ENCODE data around the gene WDR19.
"Not testable (repeated sequence)": the region's sequence is repeated elsewhere in the genome, so short reads cannot be mapped to it uniquely, and the experiment has no call there.

The WDR19 gene

DNA sequence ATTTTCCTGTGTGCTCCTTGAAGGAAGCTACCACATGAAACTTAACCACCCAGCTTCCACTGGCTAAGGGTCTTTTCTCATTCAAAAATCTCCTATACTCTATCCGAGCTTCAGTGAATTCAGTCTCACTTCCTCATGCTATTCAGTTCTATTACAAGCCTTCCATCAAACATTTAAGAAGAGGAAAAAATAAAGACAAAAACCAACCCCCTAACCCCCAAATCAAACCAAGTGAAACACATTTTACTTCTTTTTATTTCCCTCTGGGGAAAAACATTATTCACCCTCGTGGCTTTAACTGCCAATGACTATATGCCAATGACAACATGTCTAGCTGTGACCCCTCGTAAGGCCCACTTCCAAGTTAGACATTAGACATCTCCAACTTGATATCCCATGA is 16.2 kb upstream of the WDR19 start:
- no peak for FAIRE-seq
- no peak for DNase-seq (ENCODE audit: insufficient read length, low spot score)
- TF ChIP-seq CTCF (IDR thresholded peaks at IDR 0.05; ENCODE audit: insufficient read depth, missing control alignments), result no peak

DNA sequence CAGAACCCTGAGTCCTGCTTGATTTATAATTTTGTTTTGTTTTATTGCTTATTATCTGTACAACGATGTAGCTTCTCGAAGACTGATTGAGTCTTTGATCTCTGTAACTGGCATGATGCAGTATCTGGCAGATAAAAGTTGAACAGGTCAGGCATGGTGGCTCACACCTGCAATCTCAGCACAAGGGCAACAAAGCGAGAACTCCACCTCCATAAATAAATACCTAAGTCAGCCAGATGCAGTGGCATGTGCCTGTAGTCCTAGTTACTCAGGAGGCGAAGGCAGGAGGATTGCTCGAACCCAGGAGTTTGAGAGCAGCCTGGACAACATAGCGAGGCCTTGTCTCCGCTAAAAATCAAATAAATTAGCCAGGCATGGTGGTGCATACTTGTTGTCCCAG is 15.7 kb upstream of the WDR19 start:
- no peak for FAIRE-seq

GRCh38 chr4:39169426-39169825 is 12.9 kb upstream of the WDR19 start:
- FAIRE-seq, result no peak
- no peak for TF ChIP-seq CTCF (IDR thresholded peaks at IDR 0.05; ENCODE audit: insufficient read depth, missing control alignments)
- no peak for DNase-seq (ENCODE audit: insufficient read length, low spot score)

More for the DNA sequence above, 15.7 kb upstream of the WDR19 start:
- no peak for TF ChIP-seq CTCF (IDR thresholded peaks at IDR 0.05; ENCODE audit: insufficient read depth, missing control alignments)
- no peak for DNase-seq (ENCODE audit: insufficient read length, low spot score)

DNA sequence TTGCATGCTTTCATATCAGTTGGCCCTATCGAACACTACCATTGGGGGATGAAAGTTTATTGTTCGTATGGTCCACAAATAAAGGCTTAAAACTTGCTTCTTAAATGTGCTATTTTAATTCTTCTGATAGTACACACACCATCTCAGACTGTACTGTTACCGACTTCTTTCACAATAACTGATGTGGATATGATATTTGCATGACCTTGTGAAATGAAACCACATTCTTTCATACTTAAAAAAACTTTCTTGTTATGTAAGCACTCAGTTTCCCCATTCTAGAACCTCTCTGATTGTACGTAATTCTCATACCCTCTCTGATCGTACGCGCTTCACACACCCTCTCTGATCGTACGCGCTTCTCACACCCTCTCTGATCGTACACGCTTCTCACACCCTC is 12.0 kb upstream of the WDR19 start:
- no peak for TF ChIP-seq CTCF (IDR thresholded peaks at IDR 0.05; ENCODE audit: insufficient read depth, missing control alignments)
- DNase-seq (ENCODE audit: insufficient read length, low spot score) (no peak), FAIRE-seq (no peak)

GRCh38 chr4:39178706-39179105 is 3.6 kb upstream of the WDR19 start:
- no peak for DNase-seq (ENCODE audit: insufficient read length, low spot score)
- no peak for FAIRE-seq
- no peak for TF ChIP-seq CTCF (IDR thresholded peaks at IDR 0.05; ENCODE audit: insufficient read depth, missing control alignments)

DNA sequence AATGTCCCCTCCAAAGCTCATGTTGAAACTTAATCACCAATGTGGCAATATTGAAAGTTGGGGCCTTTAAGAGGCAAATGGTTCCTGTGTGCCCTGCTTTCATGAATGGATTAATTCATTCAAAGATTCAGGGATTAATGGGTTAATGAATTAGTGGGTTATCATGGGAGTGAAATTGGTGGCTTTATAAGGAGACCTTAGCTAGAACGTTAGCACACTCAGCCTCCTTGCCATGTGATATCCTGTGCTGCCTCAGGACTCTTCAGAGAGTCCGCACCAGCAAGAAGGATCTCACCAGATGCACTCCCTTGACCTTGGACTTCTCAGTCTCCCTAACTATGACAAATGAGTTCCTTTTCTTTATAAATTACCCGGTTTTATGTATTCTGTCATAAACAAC is 2.6 kb upstream of the WDR19 start:
- FAIRE-seq, result no peak
- no peak for DNase-seq (ENCODE audit: insufficient read length, low spot score)

GRCh38 chr4:39180629-39181028 is 1.7 kb upstream of the WDR19 start:
- not testable (repeated sequence) for FAIRE-seq

More for the DNA sequence above, 2.6 kb upstream of the WDR19 start:
- no peak for TF ChIP-seq CTCF (IDR thresholded peaks at IDR 0.05; ENCODE audit: insufficient read depth, missing control alignments)

GRCh38 chr4:39181520-39181904 is 817 bp upstream of the WDR19 start:
- DNase-seq (ENCODE audit: insufficient read length, low spot score) (no peak), FAIRE-seq (no peak)
- TF ChIP-seq CTCF (IDR thresholded peaks at IDR 0.05; ENCODE audit: insufficient read depth, missing control alignments), result no peak

More at GRCh38 chr4:39180629-39181028, 1.7 kb upstream of the WDR19 start:
- DNase-seq (ENCODE audit: insufficient read length, low spot score), result not testable (repeated sequence)

Measured in D721Med (cell line).